Thyroid gland (tissue), 4 donors: ENCODE measurements around the gene NPB.

Source experiments
- CTCF ChIP-seq, 6 experiments: fragments of 200-600 bp in 3 of 6; fragments of 450-650 bp in 3 of 6; sonication (generic) in 3 of 6; IDR thresholded peaks; one replicate each; pipeline ENCODE4 v1.5.1; 2016 to 2019; ENCODE audit warnings: antibody characterized with exemption in 6 of 6, mild to moderate bottlenecking in 2 of 6, inconsistent platforms in 1 of 6, moderate library complexity in 1 of 6
- POLR2A ChIP-seq, 2 donors: fragments of 450-650 bp; IDR thresholded peaks; one replicate each; pipeline ENCODE4 v1.6.1; 2017; ENCODE audit warnings: antibody characterized with exemption in 2 of 2, mild to moderate bottlenecking in 2 of 2, moderate library complexity in 1 of 2

GRCh38 chr17:81884968-81885367, 17.1 kb upstream of the NPB start:
- TF ChIP-seq CTCF (IDR thresholded peaks at IDR 0.05) = no peak
- no peak for TF ChIP-seq POLR2A (IDR thresholded peaks at IDR 0.05)
